Liver (tissue), 9 donors: ENCODE results near the gene ASXL2. TPM values are rescaled to one million over a fixed set of nuclear protein-coding genes. Genes with fewer than 3 reads are reported as not detected.

Experiments
- DNase-seq: peaks from one replicate; pipeline ENCODE4 v3.0.0-alpha.2; 2017; ENCODE audit warnings: low spot score
- H3K27ac ChIP-seq, 2 donors: one replicate each; pipeline ENCODE4 v1.7.0; 2013; ENCODE audit warnings: inconsistent platforms in 2 of 2, low read length in 2 of 2, control low read depth in 1 of 2, low read depth in 1 of 2, mild to moderate bottlenecking in 1 of 2
- H3K27me3 ChIP-seq, 4 donors: one replicate each; pipeline versions ENCODE4 v1.6.1 to v1.7.0; 2013; ENCODE audit warnings: low read length in 3 of 4, inconsistent platforms in 1 of 4, mild to moderate bottlenecking in 1 of 4, moderate library complexity in 1 of 4; ENCODE audit not compliant: control insufficient read depth in 4 of 4, insufficient read depth in 4 of 4
- H3K36me3 ChIP-seq, 4 donors: one replicate each; pipeline versions ENCODE4 v1.6.1 to v1.7.0; 2013; ENCODE audit warnings: low read length in 3 of 4, mild to moderate bottlenecking in 3 of 4, low read depth in 1 of 4, moderate library complexity in 1 of 4; ENCODE audit not compliant: control insufficient read depth in 4 of 4, insufficient read depth in 3 of 4
- H3K4me1 ChIP-seq, 4 donors: one replicate each; pipeline versions ENCODE4 v1.6.1 to v1.7.0; 2013; ENCODE audit warnings: low read length in 3 of 4, mild to moderate bottlenecking in 3 of 4, moderate library complexity in 1 of 4; ENCODE audit not compliant: control insufficient read depth in 4 of 4, insufficient read depth in 4 of 4
- H3K4me3 ChIP-seq, 3 donors: one replicate each; pipeline versions ENCODE4 v1.6.1 to v1.7.0; 2013; ENCODE audit warnings: low read length in 3 of 3, control low read depth in 1 of 3, low read depth in 1 of 3, mild to moderate bottlenecking in 1 of 3
- H3K9ac ChIP-seq, 2 donors: one replicate each; pipeline ENCODE4 v1.7.0; 2013; ENCODE audit warnings: low read length in 2 of 2, mild to moderate bottlenecking in 2 of 2, moderate library complexity in 2 of 2, control low read depth in 1 of 2, low read depth in 1 of 2
- H3K9me3 ChIP-seq, 4 donors: one replicate each; pipeline versions ENCODE4 v1.6.1 to v1.7.0; 2013; ENCODE audit warnings: low read length in 3 of 4; ENCODE audit not compliant: control insufficient read depth in 4 of 4
- ATF3 ChIP-seq: IDR thresholded peaks from 2 replicates; pipeline ENCODE4 v1.6.1; 2016; ENCODE audit warnings: antibody characterized with exemption
- CTCF ChIP-seq: fragments of 150-350 bp; IDR thresholded peaks from 2 replicates; pipeline ENCODE4 v1.5.1; 2017; ENCODE audit warnings: improper control_type of control experiment, low read depth, low read length; ENCODE audit not compliant: missing input control
- FOXA2 ChIP-seq: IDR thresholded peaks from 2 replicates; pipeline ENCODE4 v1.6.1; 2016; ENCODE audit warnings: antibody characterized with exemption
- HNF4A ChIP-seq, 2 donors: conservative IDR thresholded peaks; 2 replicates each; pipeline ENCODE4 v1.6.1; 2016; ENCODE audit warnings: antibody characterized with exemption in 2 of 2, mild to moderate bottlenecking in 2 of 2
- JUND ChIP-seq, 2 donors: IDR thresholded peaks; 2 replicates each; pipeline ENCODE4 v1.6.1; 2016; ENCODE audit warnings: antibody characterized with exemption in 2 of 2
- MAX ChIP-seq: IDR thresholded peaks from 2 replicates; pipeline ENCODE4 v1.6.1; 2016; ENCODE audit warnings: antibody characterized with exemption
- NR2F2 ChIP-seq: IDR thresholded peaks from 2 replicates; pipeline ENCODE4 v1.6.1; 2016; ENCODE audit warnings: antibody characterized with exemption
- REST ChIP-seq: IDR thresholded peaks from 2 replicates; pipeline ENCODE4 v1.6.1; 2016; ENCODE audit warnings: antibody characterized with exemption, mild to moderate bottlenecking
- RXRA ChIP-seq, 2 donors: IDR thresholded peaks; 2 replicates each; pipeline ENCODE4 v1.6.1; 2017 to 2018; ENCODE audit warnings: antibody characterized with exemption in 2 of 2, mild to moderate bottlenecking in 1 of 2
- SP1 ChIP-seq: IDR thresholded peaks from 2 replicates; pipeline ENCODE4 v1.6.1; 2018; ENCODE audit warnings: antibody characterized with exemption, mild to moderate bottlenecking
- YY1 ChIP-seq: IDR thresholded peaks from 2 replicates; pipeline ENCODE4 v1.6.1; 2016; ENCODE audit warnings: antibody characterized with exemption, mild to moderate bottlenecking
- ZBTB33 ChIP-seq: IDR thresholded peaks from 2 replicates; pipeline ENCODE4 v1.6.1; 2016; ENCODE audit warnings: antibody characterized with exemption
- WGBS: extraction: QIAGEN DNeasy Blood & Tissue Kit; methylation state at CpG from one replicate; pipeline ENCODE4 v1.1.7; 2013; 5-methylcytosine and 5-hydroxymethylcytosine counted together
- polyA plus RNA-seq, 2 donors: library from polyadenylated mRNA; stranded (reverse) in 1 of 2; unstranded in 1 of 2; fragments of 200-250 nt in 1 of 2; fragments of >200 nt in 1 of 2; fragmentation: Nextera tagmentation in 1 of 2; extraction: Ambion mirVana in 1 of 2; gene quantifications; one replicate each; pipeline versions ENCODE4 v1.2.1 to v1.2.3, GENCODE V29; 2013 to 2015
- total RNA-seq, 2 donors: library from RNA; depleted of rRNA; stranded (reverse); fragments of >200 nt; gene quantifications; one replicate each; pipeline ENCODE4 v1.2.3, GENCODE V29; 2014
- donor health status: healthy.
- donor health status: healthy.
- donor health status: healthy.
- donor health status: healthy.
- donor health status: healthy.

Gene ASXL2
- total and polyA plus RNA-seq, 4 donors = 2.4 to 7.3 (median 4.4) TPM

GRCh38 chr2:25895610-25896009 is 17.3 kb upstream of the ASXL2 start:
- no peak for TF ChIP-seq CTCF
- TF ChIP-seq FOXA2 = no peak
- no peak for TF ChIP-seq SP1
- no peak for TF ChIP-seq MAX
- TF ChIP-seq NR2F2 = no peak
- TF ChIP-seq ATF3 = no peak
- TF ChIP-seq YY1 = no peak
- TF ChIP-seq HNF4A (conservative IDR thresholded peaks at IDR 0.05) = no peak
- TF ChIP-seq ZBTB33 = no peak
- TF ChIP-seq RXRA (IDR thresholded peaks at IDR 0.05) = no peak
- no peak for TF ChIP-seq JUND (IDR thresholded peaks at IDR 0.05)
- H3K27ac ChIP-seq = no peak overlapping the region
- H3K36me3 ChIP-seq = no peaks in the 10 kb centered on the region
- H3K4me1 ChIP-seq = no peaks in the 10 kb centered on the region
- no peaks in the 10 kb centered on the region for H3K9me3 ChIP-seq
- DNase-seq = no peak
- no peak overlapping the region for H3K4me3 ChIP-seq
- no peaks in the 10 kb centered on the region for H3K27me3 ChIP-seq
- H3K9ac ChIP-seq = no peak overlapping the region

GRCh38 chr2:25895018-25895417 is 16.7 kb upstream of the ASXL2 start:
- no peak for TF ChIP-seq NR2F2
- no peak for TF ChIP-seq REST
- Histone ChIP-seq H3K9me3 (no peaks in the 10 kb centered on the region), H3K27me3 (no peaks in the 10 kb centered on the region), H3K4me1 (no peaks in the 10 kb centered on the region), H3K27ac (no peak overlapping the region), H3K4me3 (no peak overlapping the region), H3K9ac (no peak overlapping the region), H3K36me3 (no peaks in the 10 kb centered on the region)
- DNase-seq = no peak
- WGBS = 87% methylated on average over 7 of the region's 7 CpGs
